Activated naive CD4-positive, alpha-beta T cell treated with Interleukin-2 at 50 U/mL for 16 hours (primary cell): ENCODE data around the gene EFNA2.

ENCODE experiments used
- DNase-seq: peaks from one replicate; pipeline ENCODE4 v3.0.0-alpha.2; 2020

Gene EFNA2

DNA sequence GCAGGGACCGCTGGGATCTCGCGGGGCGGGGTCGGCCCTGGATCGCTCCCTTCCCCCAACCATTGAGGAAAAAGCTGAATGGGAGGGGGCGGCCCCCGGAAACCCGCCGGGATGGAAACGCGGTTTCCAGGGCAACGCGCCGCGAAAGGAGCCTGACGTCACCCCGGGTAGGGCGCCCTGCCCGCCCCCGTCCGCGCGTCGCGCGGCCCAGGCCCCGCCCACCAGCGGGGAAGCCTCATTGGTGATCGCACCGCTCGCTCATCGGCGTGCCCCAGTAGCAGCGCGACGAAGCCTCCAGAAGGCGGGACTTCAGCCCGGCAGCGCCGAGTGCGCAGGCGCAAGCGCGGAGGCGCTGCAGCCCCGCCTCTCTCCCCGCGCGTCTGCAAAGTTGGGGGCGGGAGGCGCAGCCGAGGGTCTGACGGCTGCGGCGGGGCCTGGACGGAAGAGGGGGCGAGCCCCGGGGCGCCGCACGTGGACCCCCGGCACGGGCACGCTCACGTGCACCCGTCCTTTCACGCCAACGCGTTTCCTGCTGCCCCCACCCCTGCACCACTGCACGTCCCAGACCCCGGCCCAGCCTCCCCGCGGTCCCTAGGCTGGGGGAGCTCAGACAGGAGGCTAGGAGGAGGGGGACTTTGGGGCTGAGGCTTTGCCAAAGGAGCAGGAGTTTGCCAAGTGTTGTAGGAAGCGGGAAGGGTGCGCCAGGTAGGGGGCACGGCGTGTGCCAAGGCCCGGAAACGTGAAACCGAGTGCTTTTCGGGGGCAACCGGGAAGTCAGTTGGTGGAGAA is 24.7 kb upstream of the EFNA2 start:
- peak; percentile 97 for DNase-seq

DNA sequence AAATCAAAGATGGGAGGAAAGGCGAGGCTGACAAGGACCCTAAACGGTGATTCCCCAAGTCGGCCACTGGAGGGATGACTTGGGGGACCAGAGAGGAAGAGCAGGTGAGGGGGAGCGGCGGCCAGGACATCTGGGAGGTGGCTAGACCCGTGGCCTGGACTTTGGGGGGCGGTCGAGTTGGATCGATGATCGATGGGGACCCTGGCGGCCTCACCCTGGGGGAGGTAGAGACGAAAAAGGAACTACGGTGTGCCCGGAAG is 24.2 kb upstream of the EFNA2 start:
- DNase-seq, result no peak

DNA sequence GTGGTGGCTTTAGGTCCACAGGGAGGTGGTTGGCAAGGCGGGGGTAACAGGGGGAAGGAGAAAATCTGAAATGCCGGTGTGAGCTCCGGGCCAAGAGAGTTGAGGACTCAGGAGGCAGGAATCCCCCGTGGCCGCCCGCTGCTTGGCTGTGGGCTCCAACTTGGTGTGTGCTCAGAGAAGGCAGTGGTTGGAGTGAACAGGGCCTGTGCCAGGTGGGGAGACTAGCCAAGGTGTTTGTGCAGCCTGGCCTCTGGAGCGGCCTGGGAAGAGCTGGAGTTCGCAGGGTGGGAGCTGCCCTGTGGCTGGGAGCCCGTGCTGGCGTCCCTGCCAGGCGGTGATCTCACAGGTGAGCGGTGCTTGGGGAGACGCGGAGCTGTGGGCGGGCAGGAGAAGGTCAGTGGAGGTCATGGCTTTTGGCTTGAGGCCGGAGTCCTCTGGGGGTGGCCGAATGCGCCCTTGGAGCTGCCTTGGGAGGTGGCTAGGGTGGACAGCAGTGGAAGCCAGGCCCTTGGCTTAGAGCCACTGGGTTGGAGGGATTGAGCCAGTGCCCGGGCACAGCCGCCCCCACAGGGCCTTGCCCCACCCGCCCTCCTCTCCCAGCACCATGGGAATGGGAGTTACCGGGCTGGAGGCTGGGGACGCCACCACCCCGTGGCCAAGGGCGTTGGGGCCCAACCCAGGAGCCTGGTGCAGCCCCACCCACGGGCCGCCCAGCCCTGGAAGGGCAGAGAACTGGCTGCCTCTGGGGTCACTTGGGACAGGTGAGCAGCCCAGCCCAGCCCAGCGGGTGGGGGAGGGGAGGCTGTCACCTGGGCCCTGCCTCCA is 23.7 kb upstream of the EFNA2 start:
- DNase-seq, result peak; percentile 40

DNA sequence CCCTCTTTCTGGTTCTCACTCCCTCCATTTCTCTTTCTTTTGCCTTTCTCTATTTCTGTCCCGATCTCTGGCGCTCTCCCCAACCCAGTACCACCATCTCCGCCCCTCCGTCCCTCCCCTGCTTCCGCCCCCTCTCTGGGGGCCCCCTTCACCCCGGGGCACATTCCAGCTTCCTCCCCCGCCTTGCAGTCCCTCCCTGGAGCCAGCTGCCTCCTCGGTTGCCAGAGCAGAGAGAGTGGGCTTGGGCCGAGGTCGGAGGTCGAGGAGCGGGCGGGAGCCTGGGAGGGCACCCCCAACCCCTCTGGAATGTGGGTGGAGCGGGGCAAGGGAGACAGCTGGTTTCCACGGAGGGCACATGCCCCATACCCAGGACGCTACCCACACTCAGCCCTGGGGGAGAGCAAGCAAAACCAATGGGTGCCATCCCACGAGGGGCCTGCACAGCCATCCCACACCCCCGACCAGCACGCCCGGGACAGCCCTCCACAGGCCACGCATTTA is 23.0 kb upstream of the EFNA2 start:
- DNase-seq, result no peak

DNA sequence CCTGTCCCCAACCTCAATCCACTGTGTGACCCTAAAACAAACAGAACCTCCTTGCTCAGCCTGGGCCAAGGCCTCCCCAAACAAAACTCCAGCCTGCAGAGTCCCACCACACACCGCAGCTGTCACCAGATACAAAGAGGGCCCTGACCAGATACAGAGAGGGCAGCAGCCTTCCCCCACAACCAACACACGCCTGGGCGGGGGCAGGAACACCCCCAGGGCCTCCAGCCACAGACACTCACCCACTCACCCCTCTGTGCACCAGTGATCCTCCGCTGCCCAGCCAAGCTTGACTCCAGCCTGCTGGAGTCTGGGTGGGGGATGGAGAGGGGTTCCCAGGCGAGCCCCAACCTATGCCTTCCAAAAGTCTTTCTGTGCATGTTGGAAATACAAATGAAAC is 22.5 kb upstream of the EFNA2 start:
- no peak for DNase-seq

DNA sequence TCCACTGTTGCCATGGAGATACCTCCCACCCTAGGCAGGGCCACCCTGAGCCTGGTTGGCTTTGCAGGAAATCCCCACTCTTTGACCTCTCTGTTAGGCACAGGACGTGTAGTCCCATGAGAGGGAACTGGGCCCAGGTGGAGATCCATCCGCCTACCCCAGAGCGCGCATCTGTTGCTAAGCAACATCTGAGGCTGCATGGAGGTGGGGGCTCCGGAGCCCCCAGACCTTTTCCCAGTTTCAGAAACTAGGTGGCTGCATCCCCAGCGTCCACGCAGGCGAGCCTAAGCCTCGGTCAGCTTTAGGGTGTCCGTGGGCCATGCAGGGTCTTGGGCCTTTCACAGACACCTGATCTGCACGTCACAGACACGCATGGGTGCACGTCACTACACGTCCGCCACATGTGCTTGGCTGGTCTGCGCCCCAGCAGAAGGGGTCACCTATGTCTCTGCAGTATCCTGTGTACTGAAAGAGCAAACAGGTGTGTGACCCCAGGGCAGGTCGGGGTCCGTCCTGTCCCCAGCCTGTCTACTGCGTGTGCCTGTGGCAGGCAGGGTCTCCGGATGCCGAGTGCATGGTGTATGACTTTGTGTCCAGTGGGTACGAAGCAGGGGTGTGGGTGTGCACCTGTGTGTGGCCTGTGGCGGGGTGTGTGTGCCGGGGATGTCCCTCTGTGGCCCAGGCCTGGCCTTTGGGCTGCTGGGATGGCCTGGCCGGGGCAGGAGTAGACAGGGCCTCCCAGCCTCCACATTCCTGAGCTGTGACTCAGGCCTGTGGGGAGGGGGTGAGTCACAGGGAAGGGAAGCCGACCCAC is 20.7 kb upstream of the EFNA2 start:
- no peak for DNase-seq

DNA sequence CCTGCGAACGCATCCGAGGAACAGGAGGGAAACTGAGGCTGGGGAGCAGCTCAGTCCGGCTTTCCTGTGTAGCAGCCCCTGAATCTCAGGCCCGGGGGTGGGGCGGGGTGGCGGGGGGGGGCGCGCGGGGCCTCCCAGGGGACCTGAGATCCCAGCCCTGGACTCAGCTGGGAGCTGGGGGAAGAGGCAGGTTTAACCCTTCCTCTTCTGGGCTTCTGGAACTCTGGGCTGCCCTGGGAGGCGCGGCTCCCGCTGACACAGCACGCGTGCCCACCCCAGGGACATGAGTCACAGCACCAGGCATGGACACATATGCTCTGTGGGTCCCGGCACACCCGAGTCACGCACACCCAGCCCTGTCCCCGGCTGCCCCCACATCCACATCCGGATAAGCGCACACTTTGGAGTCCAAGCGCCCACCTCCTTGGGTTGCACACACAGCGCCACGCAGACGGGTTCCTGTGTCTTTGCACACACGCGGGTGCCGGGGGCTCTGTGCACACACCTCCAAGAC is 20.0 kb upstream of the EFNA2 start:
- DNase-seq, result peak; percentile 47

DNA sequence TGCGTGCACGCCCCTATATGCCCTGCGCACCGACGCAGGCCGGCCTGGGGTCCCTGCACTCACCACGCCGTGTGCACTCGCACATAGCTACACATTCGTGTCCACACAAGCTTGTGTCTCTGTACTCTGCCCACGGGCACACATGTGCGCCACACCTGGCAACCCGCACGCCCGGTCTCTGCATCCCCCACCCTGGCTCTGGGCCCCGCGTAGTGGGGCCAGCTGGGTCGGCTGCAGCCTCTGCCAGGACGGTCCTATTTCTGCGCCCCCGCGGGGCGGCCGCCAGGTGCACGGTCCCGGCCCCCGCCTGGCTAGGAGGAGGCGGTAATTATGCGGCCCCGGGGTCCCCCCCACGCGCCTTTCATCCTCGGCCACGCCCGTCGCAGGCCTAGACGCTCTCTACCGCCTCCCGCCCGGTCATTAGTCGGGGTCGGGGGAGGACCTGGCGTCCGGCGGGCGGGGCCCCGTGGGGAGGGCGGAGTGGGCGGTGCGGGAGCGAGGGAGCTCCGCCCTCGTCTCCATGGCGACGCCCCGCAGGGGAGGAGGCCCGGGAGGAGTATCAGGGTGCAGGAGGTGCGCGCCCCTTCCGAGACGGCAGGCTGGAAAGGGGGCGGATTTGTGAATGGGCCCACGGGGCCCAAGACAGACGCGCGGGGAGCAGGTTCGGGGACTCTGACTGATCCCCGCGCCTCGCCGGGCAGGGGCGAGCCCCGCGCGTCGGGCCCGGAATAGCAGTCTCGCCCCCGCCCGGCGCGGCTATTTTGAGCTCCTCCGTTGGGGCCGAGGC is 19.4 kb upstream of the EFNA2 start:
- DNase-seq, result peak; percentile 82

DNA sequence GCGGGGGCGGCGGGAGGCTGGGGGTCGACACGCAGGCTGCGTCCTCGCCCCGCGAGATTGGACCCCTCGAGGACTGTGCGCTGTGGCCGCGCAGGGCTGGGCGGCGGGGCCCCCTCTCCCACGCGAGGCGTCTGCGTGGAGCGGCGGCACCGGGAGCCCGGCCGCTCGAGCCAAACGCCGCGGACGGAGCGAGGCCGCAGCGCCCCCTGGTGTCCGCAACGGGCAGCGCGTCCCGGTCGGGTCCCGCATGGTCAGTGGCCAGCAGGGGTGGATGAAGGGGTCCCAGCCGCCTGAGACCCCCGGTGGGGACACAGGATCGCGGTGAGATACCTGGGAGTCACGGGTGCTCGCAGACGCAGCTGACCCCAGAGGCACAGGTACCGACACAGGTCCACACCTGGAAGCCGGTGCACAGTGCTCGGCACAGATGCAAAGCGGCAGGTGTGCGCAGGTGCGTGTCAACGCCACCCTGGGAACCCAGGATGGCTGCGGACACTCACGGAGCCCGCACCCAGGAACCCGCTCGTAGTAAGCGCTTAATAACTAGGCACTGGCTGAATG is 18.7 kb upstream of the EFNA2 start:
- DNase-seq, result peak; percentile 75

DNA sequence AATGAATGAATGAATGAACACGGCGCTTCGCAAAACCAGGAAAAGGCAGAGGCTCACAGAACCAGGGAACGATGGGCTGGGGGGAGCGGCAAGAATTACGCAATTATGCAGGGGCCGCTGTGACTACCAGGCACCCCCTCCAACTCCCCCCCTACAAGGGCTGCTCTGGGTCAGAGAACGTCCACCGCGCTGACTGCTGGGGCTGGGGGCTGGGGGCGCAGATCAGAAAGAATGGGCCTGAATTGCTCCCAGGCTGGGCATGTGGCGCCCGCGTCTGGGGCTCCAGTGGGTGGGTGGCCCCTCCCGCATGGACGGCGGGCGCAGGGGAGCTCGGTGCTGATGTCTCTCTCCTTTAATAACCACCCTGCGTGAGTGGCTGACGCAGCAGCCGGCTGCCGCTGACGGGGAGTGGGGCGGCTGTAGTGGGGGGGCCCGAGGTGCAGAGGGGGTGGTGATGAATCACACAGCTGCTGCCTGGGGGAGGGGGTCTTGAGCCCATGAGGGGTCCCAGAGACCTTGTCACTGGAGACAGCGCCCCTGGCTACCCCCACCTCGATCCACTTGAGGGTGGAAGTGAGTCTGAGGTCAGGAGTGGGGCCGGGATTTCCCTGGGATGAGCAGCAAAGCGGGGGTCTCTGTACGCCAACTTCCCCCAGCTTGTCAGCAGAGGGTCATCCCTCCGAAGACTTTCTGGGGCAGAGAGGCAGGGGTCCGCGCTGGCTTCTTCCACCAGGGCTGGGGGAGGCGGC is 18.0 kb upstream of the EFNA2 start:
- peak; percentile 25 for DNase-seq

DNA sequence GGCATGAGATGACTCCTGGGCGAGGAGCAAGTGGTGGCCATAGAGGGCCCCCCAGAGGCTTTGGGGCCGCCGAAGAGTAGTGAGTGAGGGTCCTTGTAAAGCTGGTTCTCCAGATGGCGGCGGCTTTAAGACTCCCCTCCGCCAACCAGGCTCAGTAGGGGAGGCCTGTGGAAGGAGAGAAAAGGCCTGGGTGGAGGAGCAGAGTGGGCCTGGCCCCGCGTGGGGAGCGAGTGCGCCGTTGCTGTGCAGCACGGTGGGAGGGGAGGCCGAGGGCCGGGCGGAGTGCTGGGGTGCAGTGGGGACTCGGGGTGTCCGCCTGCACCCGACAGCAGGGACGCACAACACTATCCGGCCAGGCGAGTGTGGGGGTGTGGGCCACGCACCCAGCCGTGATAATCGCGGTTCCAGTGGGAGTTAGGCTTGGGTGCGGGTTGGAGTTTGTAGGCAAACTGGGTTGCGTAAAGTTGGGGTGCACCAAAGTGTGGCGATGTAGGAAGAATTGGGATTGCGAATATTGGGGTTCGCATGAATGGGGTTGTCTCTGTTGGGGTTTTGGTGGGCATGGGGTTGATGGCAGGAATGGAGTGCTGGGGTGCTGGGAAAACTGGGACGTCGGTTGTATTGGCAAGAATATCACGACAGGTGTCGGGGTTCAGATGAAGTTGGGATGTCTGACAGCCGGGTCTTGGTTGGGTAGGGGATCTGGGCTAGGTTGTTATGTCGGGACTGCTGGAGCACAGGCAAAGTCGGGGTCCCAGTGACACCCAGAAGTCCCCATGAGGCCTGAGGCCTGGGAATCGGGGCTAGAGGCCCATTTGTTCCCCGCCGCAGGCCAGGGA is 17.2 kb upstream of the EFNA2 start:
- DNase-seq, result no peak

DNA sequence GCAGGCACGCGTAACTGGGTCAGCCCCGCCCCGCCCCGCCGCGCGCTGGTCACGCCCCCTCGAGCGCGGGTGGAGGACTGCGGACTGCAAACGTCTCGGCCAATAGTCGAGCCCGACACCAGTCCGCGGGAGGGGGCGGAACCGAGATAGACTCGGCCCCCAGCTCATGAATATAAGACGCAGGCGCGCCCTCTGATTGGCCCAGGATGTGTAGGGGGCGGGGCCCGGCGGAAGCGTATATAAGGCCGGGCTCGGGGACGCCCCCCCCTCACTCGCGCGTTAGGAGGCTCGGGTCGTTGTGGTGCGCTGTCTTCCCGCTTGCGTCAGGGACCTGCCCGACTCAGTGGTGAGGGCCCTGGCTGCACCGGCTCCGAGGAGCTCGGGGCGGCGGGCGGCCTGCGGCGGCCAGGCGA is 16.6 kb upstream of the EFNA2 start, which contains the start of gene CIRBP:
Gene CIRBP, plus strand, starts transcription at position 268 of the 413 bp plus-strand sequence. CDS start 1,602 bp downstream, outside the sequence.
- peak; percentile 100 for DNase-seq

DNA sequence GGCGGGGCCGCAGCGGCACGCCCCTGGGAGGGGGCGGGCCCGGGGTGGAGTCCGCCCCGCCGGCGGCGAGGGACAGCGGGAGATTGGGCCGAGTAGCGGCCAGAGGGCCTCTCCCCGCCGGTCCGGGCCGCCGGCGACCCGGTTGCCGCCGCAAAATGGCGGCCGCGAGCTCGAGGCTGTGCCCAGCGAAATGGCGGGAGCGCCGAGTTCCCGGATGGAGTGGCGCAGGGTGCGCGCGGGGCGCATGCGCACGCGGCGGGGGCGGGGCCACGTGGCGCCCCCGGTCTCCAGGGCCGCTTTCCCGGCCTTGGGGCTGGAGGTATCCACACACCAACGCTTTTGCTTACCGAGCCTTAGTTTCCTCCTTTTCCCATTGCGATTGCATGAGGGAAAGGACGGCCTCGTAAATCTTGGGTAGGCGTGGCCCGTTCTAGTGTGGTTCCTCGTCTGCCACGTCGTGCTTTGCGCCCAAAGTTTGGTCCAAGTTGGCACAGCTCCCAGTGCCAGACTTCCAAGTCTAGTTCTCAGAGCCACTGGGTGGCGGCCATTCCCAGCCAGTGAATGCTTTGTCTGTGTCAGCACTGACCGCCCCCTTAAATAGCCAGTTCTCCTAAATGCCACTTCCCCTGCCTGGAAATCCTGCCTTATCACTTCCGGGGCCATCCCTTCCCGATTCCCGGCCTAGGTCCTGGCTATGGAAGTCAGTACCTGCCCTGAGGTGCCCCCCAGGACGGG is 16.0 kb upstream of the EFNA2 start:
- peak; percentile 86 for DNase-seq

DNA sequence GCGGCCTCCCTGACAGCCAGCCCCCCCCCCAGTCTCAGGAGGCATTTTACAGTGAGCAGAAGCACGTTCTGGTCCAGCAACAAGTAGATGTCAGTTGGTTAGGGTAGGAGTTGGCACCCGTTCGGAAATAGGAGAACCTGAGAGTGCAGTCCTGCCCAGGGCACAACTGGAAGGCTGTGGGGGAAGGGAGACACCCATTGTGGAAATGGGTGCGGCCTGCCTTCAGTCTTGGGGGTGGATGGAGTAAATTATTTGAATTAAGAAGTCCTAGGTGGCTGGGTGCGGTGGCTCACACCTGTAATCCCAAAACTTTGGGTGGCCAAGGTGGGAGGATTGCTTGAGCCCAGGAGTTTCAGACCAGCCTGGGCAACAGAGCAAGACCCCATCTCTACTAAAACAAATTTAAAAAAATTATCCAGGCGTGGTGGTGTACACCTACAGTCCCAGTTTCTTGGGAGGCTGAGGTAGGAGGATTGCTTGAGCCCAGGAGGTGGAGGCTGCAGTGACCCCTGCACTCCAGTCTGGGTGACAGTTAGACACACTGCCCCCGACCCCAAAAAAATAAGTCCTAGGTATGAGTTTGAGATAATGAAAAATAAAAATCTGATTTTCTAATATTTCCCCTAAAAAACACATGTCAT is 15.3 kb upstream of the EFNA2 start:
- peak; percentile 33 for DNase-seq

DNA sequence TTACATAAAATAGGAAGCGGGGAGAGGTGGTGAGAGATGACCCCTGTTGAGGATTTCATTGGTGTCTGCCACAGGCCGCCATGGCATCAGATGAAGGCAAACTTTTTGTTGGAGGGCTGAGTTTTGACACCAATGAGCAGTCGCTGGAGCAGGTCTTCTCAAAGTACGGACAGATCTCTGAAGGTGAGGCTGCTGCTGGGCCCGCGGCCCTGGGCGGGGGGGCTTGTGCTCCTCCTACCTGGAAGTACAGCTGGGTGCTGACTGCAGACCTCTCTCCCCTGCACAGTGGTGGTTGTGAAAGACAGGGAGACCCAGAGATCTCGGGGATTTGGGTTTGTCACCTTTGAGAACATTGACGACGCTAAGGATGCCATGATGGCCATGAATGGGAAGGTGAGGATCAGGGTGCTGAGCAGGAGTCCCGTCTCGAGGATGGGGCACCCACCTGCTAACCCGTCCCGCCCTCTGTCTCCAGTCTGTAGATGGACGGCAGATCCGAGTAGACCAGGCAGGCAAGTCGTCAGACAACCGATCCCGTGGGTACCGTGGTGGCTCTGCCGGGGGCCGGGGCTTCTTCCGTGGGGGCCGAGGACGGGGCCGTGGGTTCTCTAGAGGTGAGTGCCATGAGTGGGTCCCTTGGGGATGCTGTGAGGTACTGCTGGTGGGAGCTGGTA is 14.7 kb upstream of the EFNA2 start:
- DNase-seq, result no peak

DNA sequence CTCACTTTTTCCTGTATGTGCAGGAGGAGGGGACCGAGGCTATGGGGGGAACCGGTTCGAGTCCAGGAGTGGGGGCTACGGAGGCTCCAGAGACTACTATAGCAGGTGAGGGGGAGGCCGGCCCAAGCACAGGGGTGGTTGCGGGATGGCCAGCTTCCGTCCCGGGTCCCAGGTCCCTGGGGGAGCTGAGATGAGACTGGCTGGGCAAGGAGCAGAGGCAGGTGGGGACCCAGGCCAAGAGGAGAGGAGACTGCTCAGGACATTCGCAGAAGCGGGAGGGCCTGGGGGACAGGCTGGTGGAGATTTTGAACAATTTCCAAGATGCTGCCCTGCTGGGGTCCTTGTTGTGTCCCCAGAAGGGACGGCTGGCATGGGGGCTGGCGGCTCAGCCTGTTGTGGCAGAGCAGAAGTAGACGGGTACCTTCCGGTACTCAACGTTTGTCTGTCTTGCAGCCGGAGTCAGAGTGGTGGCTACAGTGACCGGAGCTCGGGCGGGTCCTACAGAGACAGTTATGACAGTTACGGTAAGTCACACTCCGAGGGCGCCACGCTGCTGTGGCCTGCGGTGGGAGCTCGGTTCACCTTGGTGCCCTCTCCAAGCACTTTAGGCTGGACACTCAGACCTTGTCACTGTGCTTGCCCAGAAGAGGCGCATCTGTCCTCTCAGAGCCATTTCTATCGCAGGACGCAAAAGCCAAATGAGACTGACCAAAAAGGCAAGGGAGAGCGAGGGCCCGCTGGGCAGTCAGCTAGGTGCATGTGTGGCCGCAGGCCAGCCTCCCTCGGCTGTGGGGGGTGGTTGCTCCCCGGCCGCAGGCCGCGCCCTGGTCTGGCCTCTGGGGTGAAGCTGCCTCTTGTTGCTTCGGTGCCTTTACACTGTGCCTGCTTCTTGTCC is 13.9 kb upstream of the EFNA2 start:
- DNase-seq, result no peak
